ENCODE results near the gene COLEC12.
A peak's percentile ranks its signal among the peaks of the same experiment; 100 is the strongest.

COLEC12 gene

GRCh38 chr18:498931-499775 is 1.3 kb downstream of the COLEC12 start (continued):
- TF ChIP-seq ZSCAN4 (tag by site-specific recombination; IDR thresholded peaks at IDR 0.05) (no peak), ZNF10 (tag by site-specific recombination; IDR thresholded peaks at IDR 0.05) (0 out of 2 replicates have a peak, but pooled peaks have one; percentile 39), YY1 (tag by site-specific recombination; IDR thresholded peaks at IDR 0.05) (no peak), WT1 (tag by site-specific recombination; IDR thresholded peaks at IDR 0.05) (peak; percentile 82), ZBTB48 (tag by site-specific recombination; IDR thresholded peaks at IDR 0.05) (no peak), ZNF292 (tag by site-specific recombination; IDR thresholded peaks at IDR 0.05; ENCODE audit: borderline replicate concordance, low read depth) (no peak), ZNF16 (tag by site-specific recombination; IDR thresholded peaks at IDR 0.05; ENCODE audit: low read depth) (no peak), ZNF280D (tag by site-specific recombination; IDR thresholded peaks at IDR 0.05) (0 out of 2 replicates have a peak, but pooled peaks have one; percentile 78), ZNF473 (tag by site-specific recombination; IDR thresholded peaks at IDR 0.05) (no peak), ZNF18 (tag by site-specific recombination; IDR thresholded peaks at IDR 0.05) (no peak), ZNF654 (tag by site-specific recombination; IDR thresholded peaks at IDR 0.05; ENCODE audit: low read depth) (no peak), ZSCAN30 (tag by site-specific recombination; IDR thresholded peaks at IDR 0.05) (peak; percentile 94), ZNF175 (tag by site-specific recombination; IDR thresholded peaks at IDR 0.05) (no peak), ZNF596 (tag by site-specific recombination; IDR thresholded peaks at IDR 0.05) (no peak), ZFP37 (tag by site-specific recombination; IDR thresholded peaks at IDR 0.05) (peak; percentile 90; the same call in 1 of the 2 replicates), ZNF404 (tag by site-specific recombination; IDR thresholded peaks at IDR 0.05) (no peak), HIC1 (tag by site-specific recombination; IDR thresholded peaks at IDR 0.05) (peak; percentile 89), TCF7L2 (IDR thresholded peaks at IDR 0.05; ENCODE audit: borderline replicate concordance, low read depth, low read length) (peak; percentile 100), ZFP41 (tag by site-specific recombination; IDR thresholded peaks at IDR 0.05; ENCODE audit: borderline replicate concordance) (no peak), ZNF366 (tag by site-specific recombination; conservative IDR thresholded peaks at IDR 0.05) (peak; percentile 90), ZNF394 (tag by site-specific recombination; IDR thresholded peaks at IDR 0.05; ENCODE audit: borderline replicate concordance) (peak; percentile 60; the same call in 1 of the 2 replicates), ZNF416 (tag by site-specific recombination; IDR thresholded peaks at IDR 0.05) (no peak), ZNF677 (tag by site-specific recombination; IDR thresholded peaks at IDR 0.05) (no peak), PBX3 (CRISPR knock-in tag; IDR thresholded peaks at IDR 0.05) (no peak)
- TF ChIP-seq, protein P1, sequence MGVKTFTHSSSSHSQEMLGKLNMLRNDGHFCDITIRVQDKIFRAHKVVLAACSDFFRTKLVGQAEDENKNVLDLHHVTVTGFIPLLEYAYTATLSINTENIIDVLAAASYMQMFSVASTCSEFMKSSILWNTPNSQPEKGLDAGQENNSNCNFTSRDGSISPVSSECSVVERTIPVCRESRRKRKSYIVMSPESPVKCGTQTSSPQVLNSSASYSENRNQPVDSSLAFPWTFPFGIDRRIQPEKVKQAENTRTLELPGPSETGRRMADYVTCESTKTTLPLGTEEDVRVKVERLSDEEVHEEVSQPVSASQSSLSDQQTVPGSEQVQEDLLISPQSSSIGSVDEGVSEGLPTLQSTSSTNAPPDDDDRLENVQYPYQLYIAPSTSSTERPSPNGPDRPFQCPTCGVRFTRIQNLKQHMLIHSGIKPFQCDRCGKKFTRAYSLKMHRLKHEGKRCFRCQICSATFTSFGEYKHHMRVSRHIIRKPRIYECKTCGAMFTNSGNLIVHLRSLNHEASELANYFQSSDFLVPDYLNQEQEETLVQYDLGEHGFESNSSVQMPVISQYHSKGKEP (tag by site-specific recombination; IDR thresholded peaks at IDR 0.05), result 0 out of 2 replicates have a peak, but pooled peaks have one; percentile 13
- TF ChIP-seq, protein P2, sequence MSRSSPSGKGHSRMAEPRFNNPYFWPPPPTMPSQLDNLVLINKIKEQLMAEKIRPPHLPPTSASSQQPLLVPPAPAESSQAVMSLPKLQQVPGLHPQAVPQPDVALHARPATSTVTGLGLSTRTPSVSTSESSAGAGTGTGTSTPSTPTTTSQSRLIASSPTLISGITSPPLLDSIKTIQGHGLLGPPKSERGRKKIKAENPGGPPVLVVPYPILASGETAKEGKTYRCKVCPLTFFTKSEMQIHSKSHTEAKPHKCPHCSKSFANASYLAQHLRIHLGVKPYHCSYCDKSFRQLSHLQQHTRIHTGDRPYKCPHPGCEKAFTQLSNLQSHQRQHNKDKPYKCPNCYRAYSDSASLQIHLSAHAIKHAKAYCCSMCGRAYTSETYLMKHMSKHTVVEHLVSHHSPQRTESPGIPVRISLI (tag by site-specific recombination; IDR thresholded peaks at IDR 0.05), result 0 out of 2 replicates have a peak, but pooled peaks have one; percentile 11

Measured in HEK293 (cell line).